GM23338 (cell line): ENCODE measurements around the gene VDR. TPM values are rescaled to one million over a fixed set of nuclear protein-coding genes. Genes with fewer than 3 reads are reported as not detected.

Source experiments
- ATAC-seq: fragments of 200-7000 bp; cut with Tn5 transposase; 3 replicates; pipeline ENCODE4 v1.9.1; 2020
- DNase-seq: peaks from one replicate; pipeline ENCODE4 v3.0.0-alpha.2; 2015; ENCODE audit warnings: low spot score
- H2AFZ ChIP-seq: fragments of 200-600 bp; sonication (generic); 2 replicates; pipeline ENCODE4 v1.8.0; 2016; ENCODE audit warnings: antibody characterized with exemption, mild to moderate bottlenecking, moderate library complexity
- H3F3A ChIP-seq: fragments of 200-600 bp; sonication (generic); replicated peaks from 2 replicates; pipeline ENCODE4 v1.8.0; 2017; ENCODE audit warnings: antibody characterized with exemption, mixed run types, low read depth
- H3K27ac ChIP-seq: fragments of 200-600 bp; sonication (generic); 2 replicates; pipeline ENCODE4 v1.6.1; 2016; ENCODE audit warnings: low read depth
- H3K27me3 ChIP-seq: fragments of 200-600 bp; sonication (generic); 2 replicates; pipeline ENCODE4 v1.8.0; 2016; ENCODE audit warnings: mild to moderate bottlenecking, mixed run types, moderate library complexity; ENCODE audit not compliant: insufficient read depth
- H3K36me3 ChIP-seq: fragments of 200-600 bp; sonication (generic); 2 replicates; pipeline ENCODE4 v1.8.0; 2016; ENCODE audit warnings: mild to moderate bottlenecking; ENCODE audit not compliant: insufficient read depth
- H3K4me1 ChIP-seq: fragments of 200-600 bp; sonication (generic); 2 replicates; pipeline ENCODE4 v1.8.0; 2016; ENCODE audit warnings: mild to moderate bottlenecking, moderate library complexity; ENCODE audit not compliant: insufficient read depth
- H3K4me2 ChIP-seq: fragments of 200-600 bp; sonication (generic); 2 replicates; pipeline ENCODE4 v1.7.1; 2017; ENCODE audit warnings: mixed run types
- H3K4me3 ChIP-seq: fragments of 200-600 bp; sonication (generic); 2 replicates; pipeline ENCODE4 v1.6.1; 2016; ENCODE audit warnings: mixed run types
- H3K79me2 ChIP-seq: fragments of 200-600 bp; sonication (generic); replicated peaks from 2 replicates; pipeline ENCODE4 v1.8.0; 2017; ENCODE audit warnings: mild to moderate bottlenecking; ENCODE audit not compliant: insufficient read depth
- H3K9me2 ChIP-seq: fragments of 200-600 bp; sonication (generic); 2 replicates; pipeline ENCODE4 v1.8.0; 2017; ENCODE audit not compliant: insufficient read depth
- H4K20me1 ChIP-seq: fragments of 200-600 bp; sonication (generic); replicated peaks from 2 replicates; pipeline ENCODE4 v1.8.0; 2017; ENCODE audit warnings: mild to moderate bottlenecking; ENCODE audit not compliant: insufficient read depth
- H3K27ac Mint-ChIP-seq: 2 replicates; pipeline ENCODE4 v1.8.0; 2020; ENCODE audit warnings: inconsistent platforms, mild to moderate bottlenecking, moderate library complexity, mixed read lengths
- H3K27me3 Mint-ChIP-seq: 3 replicates; pipeline ENCODE4 v1.8.0; 2022; ENCODE audit warnings: low read depth, mild to moderate bottlenecking, moderate library complexity, mixed read lengths, inconsistent platforms; ENCODE audit not compliant: insufficient read depth, poor library complexity
- H3K36me3 Mint-ChIP-seq: 3 replicates; pipeline ENCODE4 v1.8.0; 2021; ENCODE audit warnings: low read depth, mild to moderate bottlenecking, inconsistent platforms, moderate library complexity, mixed read lengths
- H3K4me1 Mint-ChIP-seq: 3 replicates; pipeline ENCODE4 v1.8.0; 2020; ENCODE audit warnings: mild to moderate bottlenecking, inconsistent platforms, mixed read lengths
- H3K4me3 Mint-ChIP-seq: 3 replicates; pipeline ENCODE4 v1.8.0; 2021; ENCODE audit warnings: moderate library complexity, mild to moderate bottlenecking, inconsistent platforms, mixed read lengths
- H3K9me3 Mint-ChIP-seq: 3 replicates; pipeline ENCODE4 v1.8.0; 2020; ENCODE audit warnings: moderate library complexity, mild to moderate bottlenecking, inconsistent platforms, mixed read lengths
- EZH2 ChIP-seq: fragments of 200-600 bp; sonication (generic); IDR thresholded peaks from one replicate; pipeline ENCODE4 v1.8.0; 2017; ENCODE audit warnings: antibody characterized with exemption, mild to moderate bottlenecking, low read depth; ENCODE audit not compliant: unreplicated experiment
- NANOG ChIP-seq: IDR thresholded peaks from 2 replicates; pipeline ENCODE4 v1.6.1; 2016; ENCODE audit warnings: antibody characterized with exemption, borderline replicate concordance
- STAT1 ChIP-seq: IDR thresholded peaks from one replicate; pipeline ENCODE4 v1.6.1; 2016; ENCODE audit warnings: antibody characterized with exemption; ENCODE audit not compliant: unreplicated experiment
- ZNF114 ChIP-seq: fragments of 250-450 bp; sonication (Bioruptor Pico); IDR thresholded peaks from 2 replicates; pipeline ENCODE4 v1.5.0; 2020; ENCODE audit warnings: mild to moderate bottlenecking, moderate library complexity
- polyA plus RNA-seq: library from polyadenylated mRNA; unstranded; fragments of >200 nt; fragmentation: Nextera tagmentation; extraction: Ambion mirVana; gene quantifications from 2 replicates; pipeline ENCODE4 v1.2.1, GENCODE V29; 2016
- total RNA-seq: library from RNA; depleted of rRNA; stranded (reverse); fragments of >200 nt; shearing (Covaris generic); gene quantifications from 2 replicates; pipeline ENCODE4 v1.2.3, GENCODE V29; 2014
- TF ChIP-seq, protein P1 (sequence below), 2 experiments: fragments of 200-600 bp in 1 of 2; sonication (generic) in 1 of 2; conservative IDR thresholded peaks; 2 replicates each; pipeline versions ENCODE4 v1.5.1 to v1.6.1; 2016 to 2017; ENCODE audit warnings: antibody characterized with exemption in 2 of 2, low read depth in 2 of 2, mild to moderate bottlenecking in 2 of 2, moderate library complexity in 1 of 2
- TF ChIP-seq, protein P2 (sequence below): IDR thresholded peaks from one replicate; pipeline ENCODE4 v1.6.1; 2018; ENCODE audit warnings: antibody characterized with exemption; ENCODE audit not compliant: unreplicated experiment

VDR gene
- total and polyA plus RNA-seq, 2 experiments from 2014 or later, result 0.37 to 1.4 TPM

DNA sequence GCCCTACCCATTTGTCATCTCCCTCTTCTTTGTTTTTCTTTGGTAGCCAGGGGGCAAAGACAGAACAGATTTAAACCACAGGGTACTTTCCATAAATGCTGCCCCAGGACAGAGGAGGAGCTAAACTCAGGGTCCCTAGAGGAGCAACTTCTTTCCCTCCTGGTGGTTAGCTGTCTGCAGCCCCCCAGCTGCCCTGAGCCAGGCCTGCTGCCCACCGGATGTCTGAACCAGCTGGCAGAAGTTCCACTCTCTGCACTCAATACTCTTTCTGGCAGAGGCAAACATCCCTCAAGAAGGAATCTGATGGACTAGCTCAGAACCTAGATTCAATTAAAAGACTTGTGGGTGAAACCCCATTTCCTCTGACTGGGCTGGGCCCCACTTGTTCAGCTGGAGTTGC, 10.7 kb downstream of the VDR start (continued):
- TF ChIP-seq EZH2 (no peak), NANOG (no peak)
- TF ChIP-seq, protein P1, sequence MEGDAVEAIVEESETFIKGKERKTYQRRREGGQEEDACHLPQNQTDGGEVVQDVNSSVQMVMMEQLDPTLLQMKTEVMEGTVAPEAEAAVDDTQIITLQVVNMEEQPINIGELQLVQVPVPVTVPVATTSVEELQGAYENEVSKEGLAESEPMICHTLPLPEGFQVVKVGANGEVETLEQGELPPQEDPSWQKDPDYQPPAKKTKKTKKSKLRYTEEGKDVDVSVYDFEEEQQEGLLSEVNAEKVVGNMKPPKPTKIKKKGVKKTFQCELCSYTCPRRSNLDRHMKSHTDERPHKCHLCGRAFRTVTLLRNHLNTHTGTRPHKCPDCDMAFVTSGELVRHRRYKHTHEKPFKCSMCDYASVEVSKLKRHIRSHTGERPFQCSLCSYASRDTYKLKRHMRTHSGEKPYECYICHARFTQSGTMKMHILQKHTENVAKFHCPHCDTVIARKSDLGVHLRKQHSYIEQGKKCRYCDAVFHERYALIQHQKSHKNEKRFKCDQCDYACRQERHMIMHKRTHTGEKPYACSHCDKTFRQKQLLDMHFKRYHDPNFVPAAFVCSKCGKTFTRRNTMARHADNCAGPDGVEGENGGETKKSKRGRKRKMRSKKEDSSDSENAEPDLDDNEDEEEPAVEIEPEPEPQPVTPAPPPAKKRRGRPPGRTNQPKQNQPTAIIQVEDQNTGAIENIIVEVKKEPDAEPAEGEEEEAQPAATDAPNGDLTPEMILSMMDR (conservative IDR thresholded peaks at IDR 0.05; ENCODE audit: low read depth in 2 of 2), result no peak
- TF ChIP-seq, protein P2, sequence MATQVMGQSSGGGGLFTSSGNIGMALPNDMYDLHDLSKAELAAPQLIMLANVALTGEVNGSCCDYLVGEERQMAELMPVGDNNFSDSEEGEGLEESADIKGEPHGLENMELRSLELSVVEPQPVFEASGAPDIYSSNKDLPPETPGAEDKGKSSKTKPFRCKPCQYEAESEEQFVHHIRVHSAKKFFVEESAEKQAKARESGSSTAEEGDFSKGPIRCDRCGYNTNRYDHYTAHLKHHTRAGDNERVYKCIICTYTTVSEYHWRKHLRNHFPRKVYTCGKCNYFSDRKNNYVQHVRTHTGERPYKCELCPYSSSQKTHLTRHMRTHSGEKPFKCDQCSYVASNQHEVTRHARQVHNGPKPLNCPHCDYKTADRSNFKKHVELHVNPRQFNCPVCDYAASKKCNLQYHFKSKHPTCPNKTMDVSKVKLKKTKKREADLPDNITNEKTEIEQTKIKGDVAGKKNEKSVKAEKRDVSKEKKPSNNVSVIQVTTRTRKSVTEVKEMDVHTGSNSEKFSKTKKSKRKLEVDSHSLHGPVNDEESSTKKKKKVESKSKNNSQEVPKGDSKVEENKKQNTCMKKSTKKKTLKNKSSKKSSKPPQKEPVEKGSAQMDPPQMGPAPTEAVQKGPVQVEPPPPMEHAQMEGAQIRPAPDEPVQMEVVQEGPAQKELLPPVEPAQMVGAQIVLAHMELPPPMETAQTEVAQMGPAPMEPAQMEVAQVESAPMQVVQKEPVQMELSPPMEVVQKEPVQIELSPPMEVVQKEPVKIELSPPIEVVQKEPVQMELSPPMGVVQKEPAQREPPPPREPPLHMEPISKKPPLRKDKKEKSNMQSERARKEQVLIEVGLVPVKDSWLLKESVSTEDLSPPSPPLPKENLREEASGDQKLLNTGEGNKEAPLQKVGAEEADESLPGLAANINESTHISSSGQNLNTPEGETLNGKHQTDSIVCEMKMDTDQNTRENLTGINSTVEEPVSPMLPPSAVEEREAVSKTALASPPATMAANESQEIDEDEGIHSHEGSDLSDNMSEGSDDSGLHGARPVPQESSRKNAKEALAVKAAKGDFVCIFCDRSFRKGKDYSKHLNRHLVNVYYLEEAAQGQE, result no peak

DNA sequence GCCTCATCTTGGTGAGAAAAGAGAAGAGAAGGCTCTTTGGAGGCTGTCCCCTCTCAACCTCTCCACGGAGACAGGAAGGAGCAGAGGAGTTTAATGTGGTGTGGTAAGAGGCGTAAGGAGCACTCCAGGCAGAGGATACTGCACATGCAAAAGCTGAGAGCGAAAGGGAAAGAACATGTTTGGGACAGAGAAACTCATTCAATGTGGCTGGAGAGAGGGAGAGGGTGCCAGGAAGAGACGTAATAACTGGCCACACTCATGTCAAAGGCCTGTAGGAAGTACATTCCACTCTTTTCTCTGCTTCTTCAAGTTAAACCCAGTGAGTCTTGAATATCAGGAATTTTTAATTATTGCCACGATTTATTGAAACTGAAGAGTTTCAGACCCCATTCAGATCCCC, 12.0 kb downstream of the VDR start:
- Histone ChIP-seq H2AFZ (no peak overlapping the region), H3K27ac (no peak overlapping the region), H3K4me2 (no peak overlapping the region), H3K36me3 (no peaks in the 10 kb centered on the region), H3K4me3 (no peak overlapping the region), H3K9me2 (no peaks in the 10 kb centered on the region), H3K4me1 (peaks cover 13% of the 10 kb centered on the region; the same call in 1 of the 2 replicates), H3K79me2 (no peaks in the 10 kb centered on the region), H4K20me1 (no peaks in the 10 kb centered on the region), H3K27me3 (no peaks in the 10 kb centered on the region), H3F3A (0 out of 2 replicates have a peak, but pooled peaks cover 3% of the 10 kb centered on the region)
- Mint-ChIP-seq H3K36me3 (no peaks in the 10 kb centered on the region), H3K4me3 (no peak overlapping the region), H3K27me3 (peaks cover 27% of the 10 kb centered on the region), H3K9me3 (no peaks in the 10 kb centered on the region; the same call in 2 of the 3 replicates), H3K27ac (no peak overlapping the region), H3K4me1 (peaks cover 16% of the 10 kb centered on the region; the same call in 2 of the 3 replicates)
- ATAC-seq, result no peak
- no peak for DNase-seq
- TF ChIP-seq ZNF114 (CRISPR knock-in tag) (no peak), EZH2 (no peak), STAT1 (no peak)
- TF ChIP-seq, protein P1 (conservative IDR thresholded peaks at IDR 0.05; ENCODE audit: low read depth in 2 of 2), result no peak
